SU-DHL-6 (cell line): ENCODE measurements around the gene MYO9A.

ENCODE experiments used
- H2AFZ ChIP-seq: fragments of 200-600 bp; sonication (generic); 2 replicates; pipeline ENCODE4 v1.6.1; 2014; ENCODE audit warnings: low read depth, mild to moderate bottlenecking, moderate library complexity, mixed read lengths, antibody characterized with exemption, low read length; ENCODE audit not compliant: severe bottlenecking
- H3F3A ChIP-seq: fragments of 200-600 bp; shearing (Covaris generic); 2 replicates; pipeline ENCODE4 v1.6.0; 2016; ENCODE audit warnings: antibody characterized with exemption, mild to moderate bottlenecking; ENCODE audit not compliant: insufficient read depth
- H3K27ac ChIP-seq: fragments of 200-600 bp; sonication (generic); 2 replicates; pipeline ENCODE4 v1.5.1; 2016; ENCODE audit warnings: low read depth, mild to moderate bottlenecking, low read length, moderate library complexity, mixed read lengths
- H3K27me3 ChIP-seq: fragments of 200-600 bp; sonication (generic), shearing (Covaris generic); 2 replicates; pipeline ENCODE4 v1.6.0; 2014; ENCODE audit warnings: mild to moderate bottlenecking, low read length
- H3K36me3 ChIP-seq: fragments of 200-600 bp; sonication (generic); 2 replicates; pipeline ENCODE4 v1.6.1; 2014; ENCODE audit warnings: mild to moderate bottlenecking, low read length, mixed read lengths
- H3K4me2 ChIP-seq: fragments of 300-600, 200-600 bp; shearing (Covaris generic), sonication (generic); 2 replicates; pipeline ENCODE4 v1.6.0; 2014; ENCODE audit warnings: low read length, low read depth, mild to moderate bottlenecking; ENCODE audit not compliant: poor library complexity, severe bottlenecking
- H3K4me3 ChIP-seq: fragments of 200-600 bp; sonication (generic); 2 replicates; pipeline ENCODE4 v1.5.1; 2014; ENCODE audit warnings: antibody characterized with exemption, low read length, mild to moderate bottlenecking, mixed read lengths; ENCODE audit not compliant: insufficient read depth, poor library complexity, severe bottlenecking
- H3K79me2 ChIP-seq: fragments of 200-600 bp; sonication (generic); 2 replicates; pipeline ENCODE4 v1.6.1; 2014; ENCODE audit warnings: mild to moderate bottlenecking, low read length, moderate library complexity; ENCODE audit not compliant: insufficient read depth
- H3K9ac ChIP-seq: fragments of 200-600 bp; sonication (generic); 2 replicates; pipeline ENCODE4 v1.7.0; 2014; ENCODE audit warnings: mild to moderate bottlenecking, low read length
- H3K9me2 ChIP-seq: fragments of 200-600 bp; sonication (generic); replicated peaks from 2 replicates; pipeline ENCODE4 v1.6.1; 2014; ENCODE audit warnings: low read length; ENCODE audit not compliant: insufficient read depth
- H3K9me3 ChIP-seq: fragments of 200-600 bp; sonication (generic); 2 replicates; pipeline ENCODE4 v1.6.1; 2014; ENCODE audit warnings: low read length, mixed read lengths; ENCODE audit not compliant: insufficient read depth
- H4K20me1 ChIP-seq: fragments of 200-600 bp; sonication (generic); 2 replicates; pipeline ENCODE4 v1.6.1; 2014; ENCODE audit warnings: low read depth, mild to moderate bottlenecking, antibody characterized with exemption, low read length, moderate library complexity, mixed read lengths
- CTCF ChIP-seq: fragments of 200-600 bp; sonication (generic); IDR thresholded peaks from one replicate; pipeline ENCODE4 v1.5.1; 2017; ENCODE audit warnings: antibody characterized with exemption, mild to moderate bottlenecking, low read length, moderate library complexity; ENCODE audit not compliant: insufficient read depth, poor library complexity, severe bottlenecking
- EZH2phosphoT487 ChIP-seq: fragments of 200-600 bp; sonication (generic), shearing (Covaris generic); conservative IDR thresholded peaks from 2 replicates; pipeline ENCODE4 v1.6.1; 2018; ENCODE audit warnings: mild to moderate bottlenecking, antibody characterized with exemption, low read length, moderate library complexity, mixed read lengths

The MYO9A gene

GRCh38 chr15:71801935-71802655, 315.9 kb downstream of the MYO9A start:
- H3K9me2 ChIP-seq: no peaks in the 10 kb centered on the region
- no peaks in the 10 kb centered on the region for H3K27me3 ChIP-seq
- no peaks in the 10 kb centered on the region for H4K20me1 ChIP-seq
- TF ChIP-seq EZH2phosphoT487 (no peak), CTCF (no peak)
- no peak overlapping the region for H3K27ac ChIP-seq
- H3K4me3 ChIP-seq: no peak overlapping the region
- no peak overlapping the region for H3K9ac ChIP-seq
- H3K79me2 ChIP-seq: no peaks in the 10 kb centered on the region
- no peak overlapping the region for H2AFZ ChIP-seq
- no peaks in the 10 kb centered on the region for H3F3A ChIP-seq
- H3K4me2 ChIP-seq: no peak overlapping the region
- no peaks in the 10 kb centered on the region for H3K9me3 ChIP-seq
- H3K36me3 ChIP-seq: no peaks in the 10 kb centered on the region

GRCh38 chr15:71800835-71801745, 316.9 kb downstream of the MYO9A start:
- Histone ChIP-seq H3K27me3 (no peaks in the 10 kb centered on the region), H3K9me2 (no peaks in the 10 kb centered on the region), H2AFZ (no peak overlapping the region), H3K79me2 (no peaks in the 10 kb centered on the region), H3K4me2 (no peak overlapping the region), H3K27ac (no peak overlapping the region), H4K20me1 (no peaks in the 10 kb centered on the region), H3K4me3 (no peak overlapping the region), H3K9me3 (no peaks in the 10 kb centered on the region), H3K9ac (no peak overlapping the region), H3K36me3 (no peaks in the 10 kb centered on the region), H3F3A (no peaks in the 10 kb centered on the region)
- TF ChIP-seq CTCF (peak; percentile 41), EZH2phosphoT487 (no peak)

GRCh38 chr15:71800190-71800589, 317.8 kb downstream of the MYO9A start:
- no peaks in the 10 kb centered on the region for H3K79me2 ChIP-seq
- no peaks in the 10 kb centered on the region for H4K20me1 ChIP-seq
- no peak overlapping the region for H2AFZ ChIP-seq
- no peak overlapping the region for H3K27ac ChIP-seq
- H3K9ac ChIP-seq: no peak overlapping the region
- no peak overlapping the region for H3K4me3 ChIP-seq
- no peaks in the 10 kb centered on the region for H3F3A ChIP-seq
- no peaks in the 10 kb centered on the region for H3K36me3 ChIP-seq
- TF ChIP-seq EZH2phosphoT487 (no peak), CTCF (no peak)
- H3K4me2 ChIP-seq: no peak overlapping the region
- no peaks in the 10 kb centered on the region for H3K27me3 ChIP-seq
- H3K9me2 ChIP-seq: no peaks in the 10 kb centered on the region
- no peaks in the 10 kb centered on the region for H3K9me3 ChIP-seq
